Fibroblast of skin of back (primary cell): ENCODE measurements around the gene TOMM40.
"Not testable (repeated sequence)": the region's sequence is repeated elsewhere in the genome, so short reads cannot be mapped to it uniquely, and the experiment has no call there.

Experiments
- DNase-seq: peaks from one replicate; pipeline ENCODE4 v3.0.0-alpha.2; 2013

TOMM40 gene

DNA sequence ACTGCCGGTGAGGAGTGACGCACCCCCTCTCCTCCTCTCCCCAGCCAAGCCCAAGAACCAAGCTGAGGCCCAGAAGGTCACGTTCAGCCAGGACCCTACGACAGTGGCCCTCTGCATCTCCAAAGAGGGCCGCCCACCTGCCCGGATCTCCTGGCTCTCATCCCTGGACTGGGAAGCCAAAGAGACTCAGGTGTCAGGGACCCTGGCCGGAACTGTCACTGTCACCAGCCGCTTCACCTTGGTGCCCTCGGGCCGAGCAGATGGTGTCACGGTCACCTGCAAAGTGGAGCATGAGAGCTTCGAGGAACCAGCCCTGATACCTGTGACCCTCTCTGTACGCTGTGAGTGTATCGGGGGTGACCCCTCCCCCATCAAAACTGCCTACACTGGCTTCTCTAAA is 19.2 kb upstream of the TOMM40 start:
- DNase-seq, result no peak

DNA sequence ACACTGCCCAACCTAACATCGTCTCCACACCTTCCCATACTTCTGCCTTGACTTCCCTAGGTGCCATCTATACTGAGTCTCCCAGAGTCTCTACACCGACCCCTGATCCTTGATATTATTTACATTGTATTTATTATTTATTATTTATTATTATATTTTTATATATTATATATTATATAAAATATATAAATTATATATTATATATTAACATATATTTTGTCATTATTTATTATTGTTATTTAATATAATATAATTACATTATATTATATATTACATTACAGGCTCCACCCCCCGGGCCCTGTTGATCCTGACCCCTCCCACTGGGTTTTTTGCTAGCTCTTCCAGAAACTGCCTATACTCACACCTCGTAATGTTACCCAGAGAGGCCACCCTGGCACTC is 18.4 kb upstream of the TOMM40 start:
- DNase-seq, result no peak

DNA sequence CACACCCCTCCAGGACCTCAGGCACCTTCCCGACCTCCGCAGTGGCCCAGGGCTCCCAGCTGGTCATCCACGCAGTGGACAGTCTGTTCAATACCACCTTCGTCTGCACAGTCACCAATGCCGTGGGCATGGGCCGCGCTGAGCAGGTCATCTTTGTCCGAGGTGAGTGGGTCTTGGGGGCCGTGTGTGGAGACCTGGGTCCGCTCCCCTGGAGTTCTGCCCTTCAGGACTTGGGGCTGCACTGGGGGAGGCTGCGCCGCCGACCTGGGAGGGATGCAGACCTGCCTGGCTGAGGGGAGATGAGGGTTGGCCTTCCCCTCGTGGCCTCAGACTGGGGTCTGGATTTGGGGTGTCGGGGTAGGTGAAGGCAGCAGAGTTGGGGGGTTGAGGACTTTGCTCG is 16.7 kb upstream of the TOMM40 start:
- no peak for DNase-seq

DNA sequence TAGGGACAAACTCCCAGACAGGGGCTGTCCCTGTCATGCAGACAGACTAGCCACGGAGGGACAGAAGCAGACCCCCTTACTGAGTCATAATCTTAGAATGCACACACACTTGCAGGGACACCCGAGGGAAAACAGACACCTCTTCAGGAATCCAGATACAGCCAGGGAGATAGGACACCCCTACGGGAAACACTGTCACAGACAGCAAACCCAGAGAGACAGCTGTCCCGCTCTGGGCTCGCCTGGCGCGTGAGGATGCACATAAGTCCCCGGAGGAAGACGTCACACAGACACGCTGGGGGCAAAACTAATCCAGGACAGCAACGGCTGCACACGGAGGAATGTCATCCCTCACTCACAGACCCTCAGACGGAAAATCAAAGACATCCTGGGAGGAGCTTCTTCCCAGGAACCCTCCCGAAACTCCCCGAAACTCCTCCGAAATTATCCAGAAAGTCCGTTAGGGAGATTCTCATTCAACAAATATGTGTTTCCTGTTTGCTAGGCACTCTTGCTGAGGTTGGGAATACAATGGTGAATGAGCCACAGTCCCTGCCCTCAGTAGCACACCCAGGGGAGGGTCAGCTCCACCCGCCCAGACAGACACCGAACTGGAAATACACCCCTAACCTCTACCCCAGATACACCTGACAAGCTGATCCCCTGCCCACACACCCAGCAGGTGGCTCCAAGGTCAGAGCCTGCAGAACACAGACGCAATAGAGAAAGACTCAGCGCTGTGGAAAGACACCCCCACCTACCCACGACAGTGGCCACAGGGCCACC is 15.2 kb upstream of the TOMM40 start:
- peak; percentile 80 for DNase-seq

DNA sequence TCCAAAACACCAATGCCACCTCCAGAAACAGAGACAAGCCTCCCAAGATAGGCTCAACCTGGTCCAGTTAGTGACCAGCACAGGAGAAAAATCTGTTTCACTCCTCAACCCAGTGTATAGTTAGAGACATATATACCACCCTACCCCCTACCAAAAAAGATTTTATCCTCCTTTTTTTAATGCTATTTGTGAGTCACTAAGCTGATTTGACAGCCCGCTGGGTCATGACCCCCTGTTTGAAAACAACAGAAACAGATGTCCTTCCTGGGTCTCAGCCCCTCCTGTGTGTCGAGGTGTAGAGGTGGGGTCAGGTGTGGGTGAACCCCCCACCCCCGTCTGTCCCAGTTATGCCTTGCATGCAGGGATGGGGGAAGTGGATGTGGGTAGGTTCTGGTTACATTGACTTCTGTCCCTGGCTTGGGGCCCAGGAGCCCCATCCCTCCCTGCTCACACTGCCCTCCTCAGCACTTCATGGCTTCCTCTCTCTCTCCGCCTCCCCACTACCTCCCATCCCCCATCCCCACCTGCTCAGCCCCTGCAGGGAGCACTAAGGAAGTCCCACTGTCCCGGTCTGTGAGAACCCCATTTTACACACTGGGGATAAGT is 14.0 kb upstream of the TOMM40 start:
- DNase-seq, result no peak

DNA sequence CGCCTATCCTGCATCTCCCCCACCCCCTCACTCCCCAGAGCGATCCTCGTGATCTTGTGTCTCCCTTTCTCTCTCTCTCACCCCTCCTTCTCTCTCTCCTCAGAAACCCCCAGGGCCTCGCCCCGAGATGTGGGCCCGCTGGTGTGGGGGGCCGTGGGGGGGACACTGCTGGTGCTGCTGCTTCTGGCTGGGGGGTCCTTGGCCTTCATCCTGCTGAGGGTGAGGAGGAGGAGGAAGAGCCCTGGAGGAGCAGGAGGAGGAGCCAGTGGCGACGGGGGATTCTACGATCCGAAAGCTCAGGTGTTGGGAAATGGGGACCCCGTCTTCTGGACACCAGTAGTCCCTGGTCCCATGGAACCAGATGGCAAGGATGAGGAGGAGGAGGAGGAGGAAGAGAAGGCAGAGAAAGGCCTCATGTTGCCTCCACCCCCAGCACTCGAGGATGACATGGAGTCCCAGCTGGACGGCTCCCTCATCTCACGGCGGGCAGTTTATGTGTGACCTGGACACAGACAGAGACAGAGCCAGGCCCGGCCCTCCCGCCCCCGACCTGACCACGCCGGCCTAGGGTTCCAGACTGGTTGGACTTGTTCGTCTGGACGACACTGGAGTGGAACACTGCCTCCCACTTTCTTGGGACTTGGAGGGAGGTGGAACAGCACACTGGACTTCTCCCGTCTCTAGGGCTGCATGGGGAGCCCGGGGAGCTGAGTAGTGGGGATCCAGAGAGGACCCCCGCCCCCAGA is 12.8 kb upstream of the TOMM40 start:
- DNase-seq, result no peak

DNA sequence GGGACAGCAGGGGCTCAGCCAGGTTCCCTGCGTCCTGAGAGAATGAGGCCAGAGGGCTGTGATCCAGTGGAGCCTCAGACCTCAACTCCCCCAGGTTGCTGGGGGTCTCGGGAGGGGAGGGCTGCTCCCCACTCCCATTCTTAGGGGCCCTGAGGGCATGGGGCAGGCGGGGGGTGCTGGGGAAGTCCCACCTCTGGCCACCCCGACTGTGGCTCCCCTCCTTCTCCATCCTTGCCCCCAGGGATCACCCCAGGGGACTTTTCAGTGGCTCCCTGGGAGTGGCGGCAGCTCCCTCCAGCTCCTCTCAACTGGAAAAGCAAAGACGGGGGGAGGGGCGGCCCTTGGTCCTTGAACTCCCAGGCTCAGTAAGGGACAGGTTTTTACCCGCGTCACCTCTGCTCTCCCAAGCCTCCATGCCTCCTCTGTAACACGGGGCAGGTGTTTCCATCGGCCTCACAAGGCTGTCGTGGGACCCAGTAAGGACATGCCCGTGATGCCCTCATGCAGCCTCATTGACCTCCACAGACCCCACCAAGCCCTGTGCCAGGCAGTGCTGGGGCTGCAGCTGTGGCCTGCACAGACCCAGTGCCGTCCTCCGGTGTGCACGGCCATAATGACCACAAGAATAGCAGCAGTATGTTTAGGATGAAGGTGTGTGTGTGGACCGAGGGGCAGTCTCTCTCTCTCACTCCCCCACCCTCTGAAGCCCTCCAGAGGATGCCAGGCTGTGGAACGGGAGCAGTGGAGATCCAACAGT is 11.6 kb upstream of the TOMM40 start:
- DNase-seq, result no peak

DNA sequence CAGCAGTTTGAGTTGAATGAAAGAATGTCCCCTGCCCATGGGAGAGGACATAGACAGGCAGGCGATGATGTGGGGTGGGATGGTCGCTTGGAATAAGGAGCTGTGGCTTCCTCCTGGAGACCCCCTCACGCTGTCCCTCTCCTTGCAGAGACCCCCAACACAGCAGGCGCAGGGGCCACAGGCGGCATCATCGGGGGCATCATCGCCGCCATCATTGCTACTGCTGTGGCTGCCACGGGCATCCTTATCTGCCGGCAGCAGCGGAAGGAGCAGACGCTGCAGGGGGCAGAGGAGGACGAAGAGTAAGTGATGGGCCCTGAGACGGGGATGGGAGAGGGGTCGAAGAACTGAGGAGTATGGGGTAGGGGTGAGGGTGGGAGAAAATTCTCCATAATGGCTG is 9.0 kb upstream of the TOMM40 start:
- no peak for DNase-seq

DNA sequence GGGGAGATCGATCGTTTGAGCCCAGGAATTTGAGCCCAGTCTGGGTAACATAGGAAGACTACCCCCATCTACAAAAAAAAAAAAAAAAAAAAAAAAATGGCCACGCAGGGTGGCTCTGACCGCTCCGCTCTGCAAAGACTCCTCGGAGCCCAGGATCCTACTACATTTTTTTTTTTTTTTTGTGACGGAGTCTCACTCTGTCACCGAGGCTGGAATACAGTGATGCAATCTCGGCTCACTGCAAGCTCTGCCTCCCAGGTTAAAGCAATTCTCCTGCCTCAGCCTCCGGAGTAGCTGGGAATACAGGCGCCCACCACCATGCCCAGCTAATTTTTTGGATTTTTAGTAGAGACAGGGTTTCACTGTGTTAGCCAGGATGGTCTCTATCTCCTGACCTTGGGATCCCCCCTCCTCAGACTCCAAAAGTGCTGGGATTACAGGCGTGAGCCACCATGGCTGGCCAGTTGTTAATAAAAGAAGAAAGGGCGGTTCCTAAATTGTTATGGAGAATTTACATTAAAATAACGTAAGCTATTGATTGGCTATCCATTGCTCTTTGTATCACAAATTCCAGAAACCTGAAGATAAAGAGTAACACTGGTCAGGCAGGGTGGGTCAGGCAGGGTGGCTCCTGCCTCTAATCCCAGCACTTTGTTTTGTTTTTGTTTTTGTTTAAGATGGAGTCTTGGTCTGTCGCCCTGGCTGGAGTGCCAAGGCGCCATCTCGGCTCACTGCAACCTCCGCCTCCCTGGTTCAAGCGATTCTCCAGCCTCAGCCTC is 8.2 kb upstream of the TOMM40 start:
- not testable (repeated sequence) for DNase-seq

DNA sequence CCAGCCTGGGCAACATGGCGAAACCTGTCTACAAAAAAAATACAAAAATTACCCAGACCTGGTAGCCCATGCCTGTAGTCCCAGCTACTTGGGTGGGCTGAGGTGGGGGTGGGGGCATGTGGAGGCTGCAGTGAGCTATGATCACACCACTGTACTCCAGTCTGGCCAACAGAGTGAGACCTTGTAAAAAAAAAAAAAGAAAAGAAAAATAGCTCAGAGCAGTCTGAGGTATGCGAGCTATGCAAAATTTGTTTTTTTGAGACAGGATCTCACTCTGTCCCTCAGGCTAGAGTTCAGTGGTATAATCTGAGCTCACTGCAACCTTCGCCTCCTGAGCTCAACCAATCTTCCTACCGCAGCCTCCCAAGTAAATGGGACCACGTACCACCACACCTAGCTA is 7.1 kb upstream of the TOMM40 start:
- peak; percentile 77 for DNase-seq

DNA sequence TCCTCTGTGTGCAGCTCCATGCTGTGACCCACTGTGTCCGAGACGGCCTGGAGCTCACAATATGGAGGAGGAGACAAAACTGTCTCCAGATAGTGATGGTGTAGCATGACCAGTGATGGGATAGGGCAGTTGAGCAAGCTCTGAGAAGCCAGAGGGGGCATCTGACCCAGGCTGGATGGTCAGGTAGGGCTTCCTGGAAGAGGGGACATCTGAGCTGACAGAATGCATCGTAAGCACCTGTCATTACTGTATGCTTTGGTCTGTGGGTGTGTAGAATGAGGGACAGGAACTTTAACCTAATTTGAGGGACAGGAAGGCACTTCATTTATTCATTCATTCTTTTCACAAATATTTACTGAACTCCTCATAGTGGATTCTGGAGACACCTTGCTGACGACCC is 6.5 kb upstream of the TOMM40 start:
- DNase-seq, result no peak

DNA sequence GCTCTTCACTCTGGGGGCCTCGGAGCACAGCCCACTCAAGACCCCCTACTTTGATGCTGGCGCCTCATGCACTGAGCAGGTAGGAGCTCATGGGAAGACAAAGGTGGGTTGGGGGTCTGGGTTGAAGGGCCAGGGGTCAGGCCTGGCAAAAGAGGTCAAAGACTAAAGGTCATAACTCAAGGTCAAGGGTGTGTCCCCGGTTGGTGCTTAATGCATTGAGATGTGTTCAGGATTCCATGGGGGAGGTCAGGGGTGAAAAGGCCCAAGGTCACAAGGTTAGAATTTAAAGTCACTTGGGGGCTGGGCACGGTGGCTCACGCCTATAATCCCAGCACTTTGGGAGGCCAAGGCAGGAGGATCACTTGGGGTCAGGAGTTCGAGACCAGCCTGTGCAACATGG is 4.9 kb upstream of the TOMM40 start:
- DNase-seq, result no peak

DNA sequence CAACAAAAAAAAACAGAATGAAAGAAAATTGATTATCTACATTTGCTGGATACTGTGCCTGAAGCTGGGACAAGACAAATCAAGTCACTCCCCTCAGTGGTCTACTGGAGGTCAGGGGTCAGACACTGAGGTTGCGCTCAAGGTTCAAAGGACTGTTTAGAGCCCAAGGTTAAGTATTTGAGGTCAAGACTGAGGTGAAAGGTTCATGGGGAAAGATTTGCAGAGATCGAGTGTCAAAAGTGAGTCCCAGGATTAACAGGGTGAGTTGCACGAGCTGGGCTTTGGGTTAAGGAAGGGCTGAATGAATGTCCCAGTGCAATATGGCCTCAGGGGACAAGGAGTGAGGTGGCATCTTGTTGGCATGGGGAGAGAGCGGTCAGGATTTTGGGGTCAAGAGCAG is 3.4 kb upstream of the TOMM40 start:
- DNase-seq, result no peak

DNA sequence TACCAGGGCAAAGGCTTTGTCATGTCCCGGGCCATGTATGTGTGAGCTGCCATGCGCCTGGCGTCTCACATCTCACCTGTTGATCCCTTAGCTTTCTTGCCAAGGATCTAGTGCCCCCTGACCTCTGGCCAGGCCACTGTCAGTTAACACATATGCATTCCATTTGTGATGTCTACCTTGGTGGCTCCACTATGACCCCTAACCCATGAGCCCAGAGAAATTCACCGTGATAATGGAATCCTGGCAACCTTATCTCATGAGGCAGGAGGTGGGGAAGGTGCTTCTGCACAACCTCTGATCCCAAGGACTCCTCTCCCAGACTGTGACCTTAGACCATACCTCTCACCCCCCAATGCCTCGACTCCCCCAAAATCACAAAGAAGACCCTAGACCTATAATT is 2.7 kb upstream of the TOMM40 start:
- not testable (repeated sequence) for DNase-seq

DNA sequence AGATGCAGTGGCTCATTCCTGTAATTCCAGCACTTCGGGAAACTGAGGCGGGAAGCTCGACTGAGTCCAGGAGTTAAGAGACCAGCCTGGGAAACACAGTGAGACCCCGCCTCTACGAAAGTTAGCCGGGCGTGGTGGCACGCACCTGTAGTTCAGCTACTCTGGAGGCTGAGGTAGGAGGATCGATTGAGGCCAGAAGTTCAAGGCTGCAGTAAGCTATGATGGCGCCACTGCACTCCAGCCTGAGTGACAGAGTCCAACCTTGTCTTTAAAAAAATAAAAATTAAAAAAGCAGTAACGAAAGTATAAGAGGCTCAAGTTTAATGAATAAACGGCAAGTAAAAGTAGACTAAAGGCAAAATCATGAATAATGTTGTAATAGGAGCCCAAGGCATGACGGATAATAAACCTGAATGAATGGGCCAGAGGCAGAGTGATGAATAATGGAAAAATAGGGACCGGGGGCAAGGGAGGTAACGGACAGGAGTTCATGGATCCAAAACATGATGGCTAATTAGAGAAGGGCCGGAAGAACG is 1.2 kb upstream of the TOMM40 start:
- no peak for DNase-seq

DNA sequence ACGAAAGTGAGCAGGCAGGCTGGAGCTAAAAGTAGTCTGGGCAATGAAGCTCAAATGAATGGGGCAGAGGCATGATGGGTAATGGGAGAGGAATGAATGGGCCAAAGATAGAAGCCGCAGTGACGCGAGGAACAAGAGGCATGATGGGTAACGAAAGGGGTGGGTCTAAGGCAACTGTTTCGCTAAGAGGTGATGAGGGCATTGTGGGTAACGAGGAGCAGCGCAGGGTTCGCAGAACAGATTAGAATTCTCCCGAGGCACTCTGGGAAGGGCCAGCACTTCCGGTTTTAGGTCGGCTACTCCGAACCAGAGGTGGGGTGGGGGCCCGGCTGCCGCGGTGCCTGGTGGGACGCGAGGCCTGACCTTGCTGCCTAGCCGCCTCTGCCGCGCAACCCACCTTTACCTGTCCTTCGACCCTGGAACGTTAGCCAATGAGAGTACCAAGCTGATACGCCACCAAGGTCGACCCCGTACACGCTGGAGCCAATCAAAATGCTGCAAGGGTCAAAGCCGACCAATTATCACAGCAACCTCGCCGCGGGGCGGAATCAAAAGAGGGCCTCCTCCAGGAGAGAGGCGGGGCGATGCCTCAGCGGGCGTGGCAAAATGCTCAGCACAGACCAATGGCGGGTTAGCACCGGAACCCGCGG is 563 bp upstream of the TOMM40 start:
- DNase-seq, result peak; percentile 100

DNA sequence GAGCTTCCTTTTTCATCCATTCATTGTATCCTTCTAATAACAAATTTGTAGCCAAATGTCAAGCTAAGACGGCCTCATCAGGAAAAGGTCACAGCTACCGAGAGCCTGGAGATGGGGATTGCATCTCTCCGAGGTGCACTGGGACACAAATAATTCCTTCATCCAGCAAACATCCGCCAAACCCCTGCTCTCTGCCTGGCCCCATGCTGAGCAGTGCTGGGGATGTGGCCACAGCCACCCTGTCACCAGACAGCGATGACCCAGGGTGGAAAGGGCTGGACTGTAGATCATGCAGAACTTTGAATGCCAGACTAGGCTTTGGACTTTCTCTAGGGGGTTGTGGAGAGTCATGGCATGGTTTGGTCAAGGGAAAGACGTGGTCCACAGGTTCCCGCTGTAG is 1.9 kb downstream of the TOMM40 start:
- DNase-seq, result no peak

DNA sequence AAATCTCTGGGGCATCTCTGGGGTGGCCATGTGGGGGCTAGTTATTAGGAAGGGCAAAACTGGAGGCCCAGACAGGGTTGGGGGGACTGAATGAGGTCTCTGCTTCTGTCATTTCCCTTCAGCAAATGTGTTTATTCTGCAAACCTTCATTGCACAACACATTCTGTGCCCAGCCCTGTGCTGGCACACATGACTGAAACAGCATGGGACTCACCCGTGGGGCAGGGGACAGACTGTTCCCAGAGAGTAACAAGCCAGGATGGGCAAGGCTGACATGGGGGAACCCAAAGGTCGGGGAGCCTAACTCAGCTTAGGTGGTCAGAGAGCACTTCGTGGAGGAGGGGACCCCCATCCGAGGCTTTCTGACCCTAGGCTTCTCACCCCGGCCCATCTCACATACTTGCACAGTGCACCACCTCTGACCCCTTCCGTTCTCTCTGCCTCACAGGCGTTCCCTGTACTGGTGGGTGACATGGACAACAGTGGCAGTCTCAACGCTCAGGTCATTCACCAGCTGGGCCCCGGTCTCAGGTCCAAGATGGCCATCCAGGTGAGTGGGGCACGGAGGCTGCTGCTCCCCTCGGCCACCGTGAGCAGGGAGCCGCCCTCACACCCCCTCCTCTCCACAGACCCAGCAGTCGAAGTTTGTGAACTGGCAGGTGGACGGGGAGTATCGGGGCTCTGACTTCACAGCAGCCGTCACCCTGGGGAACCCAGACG is 2.4 kb downstream of the TOMM40 start:
- no peak for DNase-seq

DNA sequence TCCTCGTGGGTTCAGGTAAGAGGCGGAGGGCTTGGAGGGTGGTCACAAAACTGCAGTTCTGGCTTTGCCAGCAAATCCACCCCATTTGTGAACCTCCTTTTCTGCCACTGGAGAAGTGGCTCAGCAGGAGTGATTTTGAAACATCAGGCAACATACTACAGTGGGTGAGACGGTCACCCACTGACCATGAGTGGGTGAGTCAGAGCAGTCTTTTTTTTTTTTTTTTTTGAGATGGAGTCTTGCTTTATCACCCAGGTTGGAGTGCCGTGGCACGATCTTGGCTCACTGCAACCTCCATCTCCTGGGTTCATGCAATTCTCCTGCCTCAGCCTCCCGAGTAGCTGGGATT is 3.0 kb downstream of the TOMM40 start:
- DNase-seq, result no peak

DNA sequence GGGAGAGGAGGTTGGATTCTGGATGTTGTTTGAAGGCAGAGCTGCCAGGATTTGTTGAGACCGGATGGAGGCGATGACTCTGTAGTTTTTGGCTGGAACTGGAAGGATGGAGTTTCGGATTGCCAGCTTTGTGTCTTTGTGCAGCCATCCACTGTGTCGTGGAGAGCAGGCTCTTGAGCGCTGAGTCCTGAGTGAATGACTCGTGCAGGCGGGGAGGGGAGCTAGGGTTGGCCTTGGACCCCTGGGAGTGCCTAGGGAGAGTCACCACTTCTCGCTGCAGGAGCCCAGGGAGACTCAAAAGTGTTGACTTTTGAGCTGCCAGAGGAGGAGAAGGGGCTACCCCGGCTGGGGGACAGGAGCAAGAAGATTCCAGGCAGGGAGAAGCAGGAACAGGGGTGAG is 3.9 kb downstream of the TOMM40 start:
- DNase-seq, result no peak

DNA sequence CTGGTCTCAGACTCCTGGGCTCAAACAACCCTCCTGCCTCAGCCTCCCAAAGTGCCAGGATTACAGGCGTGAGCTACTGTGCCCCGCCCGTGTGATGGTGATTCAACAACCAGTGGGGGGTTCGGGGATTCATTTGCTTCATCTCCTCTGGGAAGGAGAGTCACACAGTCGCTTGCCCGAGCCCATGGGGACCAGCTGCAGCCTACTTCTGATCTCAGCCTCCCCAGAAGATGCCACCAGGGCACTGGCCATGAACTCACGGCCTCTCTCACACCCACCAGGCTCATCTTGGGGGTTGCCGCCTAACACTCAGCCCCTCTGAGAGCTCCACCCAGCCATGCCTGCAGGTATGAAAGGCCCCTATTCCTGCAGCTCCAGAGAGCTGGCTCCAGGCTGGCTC is 6.8 kb downstream of the TOMM40 start:
- DNase-seq, result no peak
